NCI-H1092 (cell line): ENCODE results near the gene PTPRE.

ENCODE experiments used
- DNase-seq: peaks from one replicate; lab custom pipeline; 2025; lab: John Stamatoyannopoulos, UW

PTPRE gene

GRCh38 chr10:127952918-127953317 lies 46.0 kb downstream of the PTPRE start:
- no peak for DNase-seq

GRCh38 chr10:127953876-127954275 lies 47.0 kb downstream of the PTPRE start:
- no peak for DNase-seq

- DNase-seq: no peak
Measured at GRCh38 chr10:127959428-127959827, 52.5 kb downstream of the PTPRE start.

- DNase-seq: no peak
Measured at GRCh38 chr10:127961071-127961470, 54.2 kb downstream of the PTPRE start.

DNA sequence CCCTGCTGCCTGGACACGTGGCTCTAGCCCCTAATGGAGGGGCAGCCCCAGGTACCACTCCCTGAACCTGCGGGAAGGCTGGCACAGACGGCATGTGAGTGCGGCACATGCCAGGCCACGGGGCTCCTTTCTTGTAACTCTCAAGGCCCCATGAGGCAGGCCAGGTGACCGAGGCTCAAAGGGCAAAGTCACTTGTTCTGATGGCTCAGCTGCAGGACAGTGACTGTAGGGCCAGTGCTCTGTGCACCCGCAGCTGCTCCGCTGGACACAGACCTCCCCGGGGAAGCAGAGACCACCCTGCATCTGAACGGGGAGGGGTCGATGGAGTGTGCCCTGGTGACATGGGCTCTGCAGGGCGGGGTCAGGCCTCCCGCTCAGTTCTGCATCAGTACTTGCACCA lies 55.3 kb downstream of the PTPRE start:
- DNase-seq: no peak

DNA sequence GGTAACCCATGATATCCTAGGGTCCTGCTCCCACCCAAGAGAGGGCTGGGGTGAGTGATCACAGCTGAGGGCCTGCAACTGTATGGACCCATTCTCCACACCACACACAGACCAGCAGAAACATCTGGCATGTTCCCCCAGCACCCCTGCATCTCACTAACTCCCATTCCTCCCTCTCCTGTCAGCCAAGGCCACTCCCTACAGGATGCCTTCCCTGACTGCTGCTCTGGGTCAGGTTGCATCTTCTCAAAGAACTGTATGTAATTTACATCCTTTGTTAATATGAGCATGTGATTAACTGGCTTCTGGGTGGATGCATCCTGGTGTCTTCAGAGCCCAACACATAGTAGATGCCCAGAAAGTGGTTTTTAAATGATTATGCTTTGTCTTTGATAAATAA lies 56.2 kb downstream of the PTPRE start:
- DNase-seq: no peak

- no peak for DNase-seq
Measured at GRCh38 chr10:127964621-127965020, 57.7 kb downstream of the PTPRE start.

GRCh38 chr10:127966875-127967274 lies 60.0 kb downstream of the PTPRE start:
- DNase-seq: no peak

DNA sequence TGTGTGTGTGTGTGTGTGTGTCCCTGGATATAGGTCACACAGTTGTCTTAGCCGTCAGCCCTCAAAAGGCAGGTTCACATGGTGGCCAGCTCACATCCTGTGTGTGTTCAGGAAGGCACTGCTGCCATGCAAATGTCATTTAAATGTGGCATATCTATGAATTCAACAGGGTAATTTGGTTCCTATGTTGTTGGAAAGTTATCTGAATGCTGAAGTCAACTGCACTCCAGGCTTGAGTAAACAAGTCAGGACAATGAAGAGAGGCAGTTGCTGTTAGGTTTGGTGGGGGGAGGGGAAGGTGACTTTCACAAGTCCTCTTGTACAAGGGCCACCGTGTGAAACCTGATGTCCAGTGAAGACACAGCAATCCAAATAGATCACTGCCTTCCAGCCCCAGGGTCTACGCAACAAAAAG lies 61.1 kb downstream of the PTPRE start:
- DNase-seq: no peak

DNA sequence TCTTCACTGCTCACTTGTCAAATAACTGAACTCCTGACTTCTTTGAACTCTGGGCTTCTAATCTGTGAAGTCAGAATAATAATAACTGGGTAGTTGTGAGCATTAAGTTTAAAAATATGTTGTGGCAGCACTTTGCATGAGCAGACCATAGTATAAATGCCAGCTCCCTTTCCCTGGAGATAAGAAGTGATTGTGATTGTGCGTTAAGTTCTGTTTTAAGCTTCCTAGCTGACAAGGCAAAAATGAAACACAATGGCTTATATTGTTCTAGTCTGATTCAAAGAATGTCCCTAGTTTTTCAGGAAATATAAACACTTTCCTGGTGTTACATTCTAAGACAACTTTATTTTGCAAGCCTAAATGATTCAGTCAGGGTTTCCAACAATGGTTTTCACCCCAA lies 61.8 kb downstream of the PTPRE start:
- no peak for DNase-seq

DNA sequence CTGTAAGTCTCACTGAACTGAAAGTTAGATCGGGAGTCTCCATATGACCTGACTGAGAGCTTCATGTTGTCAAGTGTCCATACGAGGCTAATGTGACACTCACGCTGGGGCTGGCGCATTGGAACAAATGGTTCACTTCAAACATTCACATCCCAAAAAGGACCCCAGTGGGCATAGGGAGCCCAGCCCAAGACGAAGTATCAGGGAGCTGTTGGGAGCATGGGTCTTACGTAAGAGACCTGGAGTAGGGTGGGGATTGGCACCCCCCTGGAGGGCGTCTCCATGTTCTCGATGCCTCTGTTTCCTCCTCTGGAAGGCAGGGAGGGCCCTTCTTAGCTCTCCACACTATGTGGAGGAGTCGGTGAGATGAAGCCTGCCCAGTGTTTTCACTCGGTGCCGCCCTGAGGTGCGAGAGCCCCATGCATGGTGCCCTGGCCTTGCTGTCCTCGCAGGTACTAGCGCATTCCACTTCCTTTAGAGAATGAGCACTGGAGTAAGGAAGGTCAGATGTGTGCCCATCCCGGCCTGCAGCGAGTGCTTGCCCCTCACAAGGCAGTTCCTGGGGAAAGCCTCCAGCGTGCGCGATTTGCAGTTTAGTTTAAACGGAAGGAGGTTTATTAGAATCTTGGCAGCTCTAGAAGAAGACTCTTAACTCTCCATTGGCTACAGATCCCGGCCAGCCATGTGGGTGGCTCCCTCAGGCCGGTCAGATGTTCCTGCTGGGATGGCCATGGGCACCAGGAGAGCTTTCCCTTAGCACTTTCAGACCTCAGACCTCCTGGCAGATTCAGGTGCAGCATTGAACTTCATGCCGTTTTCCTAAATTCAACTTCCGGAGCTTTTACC lies 64.4 kb downstream of the PTPRE start:
- no peak for DNase-seq

- no peak for DNase-seq
Measured at GRCh38 chr10:127971963-127972615, 65.2 kb downstream of the PTPRE start.

GRCh38 chr10:127972751-127973357 lies 66.0 kb downstream of the PTPRE start:
- no peak for DNase-seq

DNA sequence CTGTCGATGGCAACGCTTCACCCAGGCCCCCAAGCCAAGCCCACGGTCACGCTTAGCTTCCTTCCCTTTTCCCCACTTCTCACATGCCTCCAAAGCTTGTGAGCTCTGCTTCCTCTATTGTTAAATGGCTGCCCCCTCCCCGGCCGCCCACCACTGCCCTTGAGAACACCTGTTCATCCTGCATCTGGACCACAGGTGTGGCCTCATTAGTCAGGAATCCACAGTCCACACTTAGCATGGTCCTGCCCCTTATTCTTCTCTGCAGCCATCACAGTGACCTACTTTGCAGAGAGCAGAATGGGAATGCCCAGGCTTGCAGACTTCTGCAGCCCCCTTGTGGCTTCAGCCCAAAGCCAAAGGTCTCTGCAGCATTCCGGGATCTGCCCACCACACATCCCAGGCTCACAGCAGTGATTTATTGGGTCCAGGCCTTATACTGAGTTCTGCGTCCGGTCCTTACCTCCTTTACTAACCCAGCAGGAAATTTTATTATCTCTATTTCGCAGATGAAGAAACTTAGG lies 66.9 kb downstream of the PTPRE start:
- DNase-seq: no peak

GRCh38 chr10:127974911-127975310 lies 68.0 kb downstream of the PTPRE start:
- DNase-seq: no peak

DNA sequence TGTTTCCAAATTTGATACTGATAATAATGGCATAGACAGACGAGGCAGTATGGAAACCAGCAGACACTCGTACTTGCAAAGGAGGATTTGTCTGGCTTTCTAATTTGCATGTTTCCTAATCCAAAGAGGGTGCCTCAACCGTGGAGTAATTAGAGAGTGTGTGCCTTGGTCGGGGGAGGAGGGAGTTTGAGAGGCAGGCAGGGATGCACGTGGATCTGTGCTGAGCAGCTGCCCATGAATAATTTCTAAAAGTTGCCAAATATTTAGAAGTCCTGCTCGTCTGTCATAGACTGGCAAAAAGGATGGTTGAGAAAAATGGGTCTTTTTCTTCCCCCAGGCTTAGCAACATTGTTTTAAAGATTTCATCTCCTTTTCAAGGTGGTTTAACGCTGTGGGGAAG lies 69.4 kb downstream of the PTPRE start:
- DNase-seq: no peak

DNA sequence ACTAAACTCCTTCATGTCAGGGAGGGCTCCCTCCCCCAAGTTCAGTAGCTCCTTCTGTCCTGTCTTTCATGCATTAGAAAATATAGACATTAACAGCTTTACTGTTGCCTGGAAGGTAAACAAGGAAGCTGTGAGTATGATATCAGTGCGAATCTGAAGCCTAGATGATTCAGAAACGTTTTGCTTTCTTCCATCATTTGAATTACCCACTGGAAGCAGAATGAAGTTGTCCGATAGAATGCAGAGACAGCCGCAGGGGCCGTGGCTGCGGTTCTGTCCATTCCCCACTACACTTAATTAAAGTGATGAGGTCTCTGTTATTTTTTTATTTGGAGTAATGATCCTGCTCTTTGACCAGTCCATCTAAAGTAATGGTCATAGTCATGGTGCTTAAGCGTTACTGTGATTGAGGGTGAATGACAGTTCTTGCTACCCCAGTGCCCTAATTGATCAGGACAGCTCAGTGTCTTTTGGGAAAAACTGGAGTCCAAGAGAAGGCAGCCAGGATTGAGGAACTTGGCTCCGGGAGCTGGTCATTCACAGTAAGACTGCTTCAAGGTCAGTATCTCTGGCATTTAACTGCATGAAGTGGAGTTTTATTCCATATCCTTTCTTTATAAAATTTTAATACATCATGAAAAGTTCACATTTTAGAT lies 69.9 kb downstream of the PTPRE start:
- no peak for DNase-seq

- no peak for DNase-seq
Measured at GRCh38 chr10:127977357-127978009, 70.6 kb downstream of the PTPRE start.

DNA sequence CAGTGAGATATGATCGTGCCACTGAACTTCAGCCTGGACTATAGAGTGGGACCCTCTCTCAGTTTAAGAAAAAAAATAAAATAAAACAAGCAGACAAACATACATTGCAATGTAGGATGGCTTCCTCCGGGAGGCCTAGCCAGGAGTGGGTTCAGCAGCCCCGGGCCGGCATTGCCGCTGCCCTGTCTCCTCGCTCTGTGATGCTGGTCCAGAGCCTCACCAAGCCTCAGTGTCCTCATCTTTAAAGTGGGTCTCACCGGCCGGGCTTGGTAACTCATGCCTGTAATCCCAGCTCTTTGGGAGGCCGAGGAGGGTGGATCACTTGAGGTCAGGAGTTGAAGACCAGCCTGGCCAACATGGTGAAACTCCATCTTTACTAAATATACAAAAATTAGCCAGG lies 71.6 kb downstream of the PTPRE start:
- DNase-seq: no peak

DNA sequence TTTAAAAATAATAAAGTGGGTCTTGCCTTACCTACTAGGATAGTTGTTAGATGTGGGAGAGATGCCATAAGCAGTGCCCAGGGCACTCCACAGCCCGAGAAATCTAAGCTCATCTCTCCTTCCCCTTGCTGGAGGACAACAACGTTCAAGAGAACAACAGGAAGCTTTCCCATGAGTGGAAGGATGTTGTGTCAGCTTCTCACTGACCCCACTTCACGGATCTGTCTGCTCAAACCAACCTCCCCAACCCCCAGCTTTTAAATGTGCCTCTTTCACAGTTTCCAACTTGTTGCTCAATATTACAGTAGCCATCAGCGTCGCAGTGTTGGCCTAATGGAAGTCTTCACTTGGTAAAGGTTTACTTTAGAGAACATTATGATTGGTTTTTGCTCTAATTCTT lies 72.1 kb downstream of the PTPRE start:
- DNase-seq: no peak

DNA sequence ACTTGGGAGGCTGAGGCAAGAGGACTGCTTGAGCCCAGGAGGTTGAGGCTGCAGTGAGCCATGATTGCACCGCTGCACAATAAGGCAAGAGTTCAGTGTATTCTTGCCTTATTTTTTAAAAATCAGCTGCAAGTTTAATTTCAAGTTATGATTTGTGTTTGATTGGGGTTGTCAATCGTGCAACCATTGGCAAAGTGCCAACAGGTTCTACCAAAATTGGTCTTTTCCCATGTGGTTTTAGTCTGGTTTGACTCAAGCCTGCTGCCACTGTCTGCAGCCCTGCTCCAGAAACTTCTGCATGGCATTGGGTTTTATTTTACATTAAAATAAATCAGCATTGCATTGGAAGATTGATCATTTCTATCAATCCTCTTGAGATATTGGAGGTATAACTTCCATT lies 72.7 kb downstream of the PTPRE start:
- no peak for DNase-seq

DNA sequence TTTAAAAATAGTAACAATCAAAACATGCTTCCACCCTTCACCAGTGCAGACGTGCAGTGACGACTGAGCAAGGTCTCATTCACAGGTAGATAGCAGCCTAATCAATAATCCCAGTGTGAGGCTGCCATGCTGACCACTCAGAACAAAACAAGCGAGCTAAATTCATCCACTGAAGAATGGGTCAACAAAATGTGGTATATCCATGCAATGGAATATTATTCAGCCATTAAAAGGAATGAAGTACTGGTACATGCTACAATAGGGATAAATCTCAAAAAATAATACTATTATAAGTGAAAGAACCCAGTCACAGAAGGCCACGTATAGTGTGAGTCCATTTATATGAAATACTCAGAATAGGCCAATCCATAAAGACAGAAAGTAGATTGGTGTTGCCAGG lies 74.0 kb downstream of the PTPRE start:
- DNase-seq: no peak
